Endothelial cell of umbilical vein (primary cell): ENCODE data around the gene STMP1.

ENCODE experiments used
- EZH2 ChIP-seq: IDR thresholded peaks from 2 replicates; pipeline ENCODE4 v1.6.1; 2012; ENCODE audit warnings: borderline replicate concordance, low read depth, mild to moderate bottlenecking, moderate library complexity, low read length, inconsistent platforms; ENCODE audit not compliant: severe bottlenecking
- MYC ChIP-seq: IDR thresholded peaks from one replicate; pipeline ENCODE4 v1.6.1; 2011; ENCODE audit warnings: mild to moderate bottlenecking, low read depth, low read length
- POLR2A ChIP-seq: IDR thresholded peaks from 2 replicates; pipeline ENCODE4 v1.6.1; 2012; ENCODE audit warnings: low read depth, mild to moderate bottlenecking, control low read depth, low read length
- TF ChIP-seq, protein P1 (sequence below): IDR thresholded peaks from 2 replicates; pipeline ENCODE4 v1.6.1; 2011; ENCODE audit not compliant: insufficient read depth, insufficient read length
- TF ChIP-seq, protein P2 (sequence below), 2 donors: IDR thresholded peaks; 1 replicate in 1 of 2; 2 replicates in 1 of 2; pipeline ENCODE4 v1.5.1; 2011; ENCODE audit warnings: low read length in 2 of 2, mild to moderate bottlenecking in 2 of 2, moderate library complexity in 2 of 2, control low read depth in 1 of 2, inconsistent platforms in 1 of 2, low read depth in 1 of 2; ENCODE audit not compliant: insufficient read depth in 1 of 2; ENCODE audit errors: extremely low read depth in 1 of 2

DNA sequence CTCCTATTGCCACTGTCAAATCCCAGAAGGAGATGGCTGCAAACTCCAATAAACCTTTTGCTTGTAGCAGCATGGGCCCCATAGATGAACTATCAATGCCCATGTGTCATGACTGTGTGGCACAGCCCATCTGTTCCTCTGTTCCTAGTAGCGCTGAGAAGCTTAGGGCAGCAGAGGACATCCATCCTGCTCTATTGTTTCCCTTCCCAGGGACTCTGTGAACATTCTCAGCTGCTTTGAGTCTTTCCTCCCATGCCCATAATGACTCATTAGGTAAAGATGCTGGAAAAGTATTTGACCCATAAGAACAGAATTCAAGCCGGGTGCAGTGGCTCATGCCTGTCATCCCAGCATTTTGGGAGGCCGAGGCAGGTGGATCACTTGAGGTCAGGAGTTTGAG, 28.3 kb downstream of the STMP1 start:
- TF ChIP-seq, protein P1, sequence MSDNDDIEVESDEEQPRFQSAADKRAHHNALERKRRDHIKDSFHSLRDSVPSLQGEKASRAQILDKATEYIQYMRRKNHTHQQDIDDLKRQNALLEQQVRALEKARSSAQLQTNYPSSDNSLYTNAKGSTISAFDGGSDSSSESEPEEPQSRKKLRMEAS = no peak
- TF ChIP-seq EZH2 (no peak), POLR2A (no peak), MYC (no peak)
- TF ChIP-seq, protein P2, sequence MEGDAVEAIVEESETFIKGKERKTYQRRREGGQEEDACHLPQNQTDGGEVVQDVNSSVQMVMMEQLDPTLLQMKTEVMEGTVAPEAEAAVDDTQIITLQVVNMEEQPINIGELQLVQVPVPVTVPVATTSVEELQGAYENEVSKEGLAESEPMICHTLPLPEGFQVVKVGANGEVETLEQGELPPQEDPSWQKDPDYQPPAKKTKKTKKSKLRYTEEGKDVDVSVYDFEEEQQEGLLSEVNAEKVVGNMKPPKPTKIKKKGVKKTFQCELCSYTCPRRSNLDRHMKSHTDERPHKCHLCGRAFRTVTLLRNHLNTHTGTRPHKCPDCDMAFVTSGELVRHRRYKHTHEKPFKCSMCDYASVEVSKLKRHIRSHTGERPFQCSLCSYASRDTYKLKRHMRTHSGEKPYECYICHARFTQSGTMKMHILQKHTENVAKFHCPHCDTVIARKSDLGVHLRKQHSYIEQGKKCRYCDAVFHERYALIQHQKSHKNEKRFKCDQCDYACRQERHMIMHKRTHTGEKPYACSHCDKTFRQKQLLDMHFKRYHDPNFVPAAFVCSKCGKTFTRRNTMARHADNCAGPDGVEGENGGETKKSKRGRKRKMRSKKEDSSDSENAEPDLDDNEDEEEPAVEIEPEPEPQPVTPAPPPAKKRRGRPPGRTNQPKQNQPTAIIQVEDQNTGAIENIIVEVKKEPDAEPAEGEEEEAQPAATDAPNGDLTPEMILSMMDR (IDR thresholded peaks at IDR 0.05; ENCODE audit: extremely low read depth in 1 of 2, insufficient read depth in 1 of 2, low read depth in 1 of 2, low read length in 2 of 2) = no peak
